Sigmoid colon (tissue), 7 donors: Measurements from ENCODE around the gene IL31. TPM values are rescaled to one million over a fixed set of nuclear protein-coding genes. Genes with fewer than 3 reads are reported as not detected.

Experiments
- DNase-seq: peaks from one replicate; pipeline ENCODE4 v3.0.0-alpha.2; 2019
- H3K27ac ChIP-seq, 4 donors: fragments of 200-600 bp; sonication (generic); one replicate each; pipeline ENCODE4 v1.5.1; 2016 to 2019; ENCODE audit warnings: mild to moderate bottlenecking in 1 of 4
- H3K27me3 ChIP-seq, 3 donors: fragments of 200-600 bp; sonication (generic); one replicate each; pipeline ENCODE4 v1.5.1; 2019; ENCODE audit warnings: mild to moderate bottlenecking in 1 of 3
- H3K36me3 ChIP-seq, 4 donors: fragments of 200-600 bp; sonication (generic); one replicate each; pipeline ENCODE4 v1.5.1; 2016 to 2019
- H3K4me1 ChIP-seq, 4 donors: fragments of 200-600 bp; sonication (generic); one replicate each; pipeline ENCODE4 v1.5.1; 2017 to 2019
- H3K4me3 ChIP-seq, 4 donors: fragments of 200-600 bp; sonication (generic); one replicate each; pipeline ENCODE4 v1.5.1; 2017 to 2019; ENCODE audit warnings: mild to moderate bottlenecking in 2 of 4, moderate library complexity in 1 of 4
- H3K9me3 ChIP-seq, 4 donors: fragments of 200-600 bp in 3 of 4; sonication (generic) in 3 of 4; one replicate each; pipeline versions ENCODE4 v1.5.1 to v1.6.1; 2013 to 2019
- EP300 ChIP-seq, 4 donors: sonication (generic); formaldehyde crosslinking; IDR thresholded peaks; one replicate each; pipeline ENCODE4 v1.6.1; 2017; ENCODE audit warnings: antibody characterized with exemption in 4 of 4
- POLR2A ChIP-seq, 2 donors: fragments of 450-650 bp; IDR thresholded peaks; one replicate each; pipeline ENCODE4 v1.6.1; 2016; ENCODE audit warnings: antibody characterized with exemption in 2 of 2, mild to moderate bottlenecking in 2 of 2, moderate library complexity in 2 of 2
- POLR2AphosphoS5 ChIP-seq, 4 donors: sonication (generic); formaldehyde crosslinking; IDR thresholded peaks; one replicate each; pipeline ENCODE4 v1.6.1; 2017; ENCODE audit warnings: antibody characterized with exemption in 4 of 4
- WGBS, 2 donors: extraction: QIAGEN DNeasy Blood & Tissue Kit; methylation state at CpG; one replicate each; pipeline ENCODE4 v1.1.7; 2013; 5-methylcytosine and 5-hydroxymethylcytosine counted together
- intact Hi-C: fragments of 100-400 bp; cut with DNase I; formaldehyde crosslinking; loops from one replicate; pipeline ENCODE4 v1.15.1; 2023
- polyA plus RNA-seq, 3 donors: library from polyadenylated mRNA; stranded (reverse); fragments of 200-250 nt; gene quantifications; one replicate each; pipeline ENCODE4 v1.2.3, GENCODE V29; 2013
- total RNA-seq, 4 donors: library from RNA; depleted of rRNA; stranded (reverse); fragments of >200 nt; gene quantifications; one replicate each; pipeline ENCODE4 v1.1.0, GENCODE V29; 2016
- TF ChIP-seq, protein P1 (sequence below), 4 experiments: fragments of 450-650 bp in 3 of 4; fragments of 200-600 bp in 1 of 4; IDR thresholded peaks; one replicate each; pipeline ENCODE4 v1.5.1; 2016 to 2019; ENCODE audit warnings: antibody characterized with exemption in 4 of 4, mild to moderate bottlenecking in 3 of 4, moderate library complexity in 2 of 4
- donor health status: healthy with polysubstance abuse.
- donor health status: Bipolar disorder and iron deficiency.
- donor health status: healthy.

IL31 gene
- total and polyA plus RNA-seq, 7 donors: not detected

DNA sequence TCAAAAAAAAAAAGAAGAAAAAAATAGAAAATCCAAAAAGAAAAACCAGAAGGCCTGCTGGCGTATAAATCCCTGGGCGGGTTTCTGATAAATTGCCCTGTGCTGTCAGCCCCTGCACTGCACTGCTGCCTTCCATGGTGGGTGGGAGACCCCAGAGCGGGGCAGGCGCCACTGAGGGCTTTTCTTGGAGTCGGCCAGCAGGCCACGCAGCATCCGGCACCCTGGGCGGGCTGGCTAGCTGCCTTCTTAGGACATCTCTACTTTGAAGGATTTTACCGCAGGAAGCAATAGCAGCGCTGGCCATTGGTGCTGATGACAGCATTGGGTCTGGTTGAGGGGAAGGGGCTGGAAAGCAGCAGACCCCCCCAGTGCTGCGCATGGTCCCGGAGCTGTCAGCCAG, 29.1 kb downstream of the IL31 start:
- intact Hi-C loops: no loop called here
- WGBS, 2 donors: 96 to 97% methylated on average over 12 of the region's 12 CpGs
- Histone ChIP-seq H3K27ac (no peak overlapping the region), H3K4me3 (no peak overlapping the region), H3K36me3 (peaks cover 36 to 43% (median 40%) of the 10 kb centered on the region in 4 donors), H3K27me3 (no peaks in the 10 kb centered on the region), H3K9me3 (no peaks in the 10 kb centered on the region), H3K4me1 (peaks cover 0 to 12% (median 9%) of the 10 kb centered on the region in 4 donors)
- no peak for DNase-seq
- TF ChIP-seq EP300 (IDR thresholded peaks at IDR 0.05): no peak
- TF ChIP-seq POLR2A (IDR thresholded peaks at IDR 0.05): no peak
- TF ChIP-seq, protein P1, sequence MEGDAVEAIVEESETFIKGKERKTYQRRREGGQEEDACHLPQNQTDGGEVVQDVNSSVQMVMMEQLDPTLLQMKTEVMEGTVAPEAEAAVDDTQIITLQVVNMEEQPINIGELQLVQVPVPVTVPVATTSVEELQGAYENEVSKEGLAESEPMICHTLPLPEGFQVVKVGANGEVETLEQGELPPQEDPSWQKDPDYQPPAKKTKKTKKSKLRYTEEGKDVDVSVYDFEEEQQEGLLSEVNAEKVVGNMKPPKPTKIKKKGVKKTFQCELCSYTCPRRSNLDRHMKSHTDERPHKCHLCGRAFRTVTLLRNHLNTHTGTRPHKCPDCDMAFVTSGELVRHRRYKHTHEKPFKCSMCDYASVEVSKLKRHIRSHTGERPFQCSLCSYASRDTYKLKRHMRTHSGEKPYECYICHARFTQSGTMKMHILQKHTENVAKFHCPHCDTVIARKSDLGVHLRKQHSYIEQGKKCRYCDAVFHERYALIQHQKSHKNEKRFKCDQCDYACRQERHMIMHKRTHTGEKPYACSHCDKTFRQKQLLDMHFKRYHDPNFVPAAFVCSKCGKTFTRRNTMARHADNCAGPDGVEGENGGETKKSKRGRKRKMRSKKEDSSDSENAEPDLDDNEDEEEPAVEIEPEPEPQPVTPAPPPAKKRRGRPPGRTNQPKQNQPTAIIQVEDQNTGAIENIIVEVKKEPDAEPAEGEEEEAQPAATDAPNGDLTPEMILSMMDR (IDR thresholded peaks at IDR 0.05): no peak
- no peak for TF ChIP-seq POLR2AphosphoS5 (IDR thresholded peaks at IDR 0.05)

DNA sequence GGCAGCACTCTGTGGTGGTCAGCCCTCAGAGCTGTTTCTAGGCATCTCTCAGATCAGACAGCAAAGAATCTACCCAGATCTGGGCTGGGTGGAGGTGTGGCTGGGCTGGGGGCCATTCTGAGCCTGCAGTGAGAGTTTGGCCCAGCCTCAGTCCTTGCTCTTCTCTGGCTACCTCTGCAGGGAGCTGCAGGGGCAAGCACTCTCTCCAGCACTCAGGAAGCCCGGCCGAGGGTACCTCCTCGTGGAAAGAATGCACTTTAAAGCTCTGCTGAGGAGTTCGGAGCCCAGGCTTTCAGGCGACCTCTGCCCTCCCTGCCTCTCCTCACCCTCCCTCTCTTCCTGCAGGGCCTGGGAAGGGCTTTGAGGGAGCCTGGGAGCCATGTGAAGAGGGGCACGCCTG, 31.2 kb downstream of the IL31 start:
- no peak for DNase-seq
- intact Hi-C loops: no loop called here
- H3K9me3 ChIP-seq: no peaks in the 10 kb centered on the region
- H3K4me1 ChIP-seq: no peaks in the 10 kb centered on the region
- WGBS, 2 donors: 52 to 69% methylated on average over 6 of the region's 6 CpGs
- H3K4me3 ChIP-seq: no peak overlapping the region
- no peaks in the 10 kb centered on the region for H3K27me3 ChIP-seq
- H3K36me3 ChIP-seq: peaks cover 52 to 62% (median 56%) of the 10 kb centered on the region in 4 donors
- TF ChIP-seq, protein P1 (IDR thresholded peaks at IDR 0.05): no peak
- TF ChIP-seq POLR2AphosphoS5 (IDR thresholded peaks at IDR 0.05) (no peak), POLR2A (IDR thresholded peaks at IDR 0.05) (no peak), EP300 (IDR thresholded peaks at IDR 0.05) (no peak)
- H3K27ac ChIP-seq: no peak overlapping the region

DNA sequence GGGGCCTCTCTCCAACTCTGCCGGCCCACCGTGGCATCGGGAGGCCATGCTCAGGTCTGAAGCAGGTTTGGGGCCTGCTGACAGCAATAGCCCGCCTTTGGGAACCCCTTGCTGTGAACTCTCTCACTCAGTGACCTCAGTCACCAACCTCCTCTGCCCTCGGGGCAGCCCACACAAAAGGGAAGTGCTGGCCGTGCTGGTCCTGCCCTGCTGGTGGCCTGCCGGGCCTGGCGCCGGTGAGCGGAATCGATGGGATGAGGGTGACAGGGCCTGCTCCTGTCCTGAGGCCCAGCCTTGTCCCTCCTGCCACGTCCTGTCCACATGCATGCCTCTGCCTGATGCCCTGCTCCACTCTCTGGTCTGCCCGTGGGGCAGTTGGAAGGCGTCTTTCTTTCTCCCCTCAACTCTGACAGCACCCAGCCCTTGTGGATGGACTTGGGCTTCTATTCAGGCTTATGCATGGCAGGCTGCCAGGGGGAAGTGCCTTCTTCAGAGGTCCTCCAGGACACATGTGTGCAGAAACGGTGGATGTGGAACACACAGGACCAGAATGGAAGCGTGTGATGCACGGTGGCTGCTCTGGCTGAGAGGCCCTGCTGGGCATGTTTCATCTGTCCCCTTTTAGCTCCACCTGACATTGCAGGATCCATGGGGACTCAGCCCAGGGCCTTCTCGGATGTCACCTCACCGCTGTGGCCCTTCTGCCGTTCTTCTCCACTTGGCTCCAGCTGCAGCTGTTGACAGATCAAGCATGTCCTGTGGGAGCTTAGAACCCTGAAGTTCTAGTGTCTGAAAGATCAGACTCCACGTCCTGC, 31.9 kb downstream of the IL31 start:
- no peaks in the 10 kb centered on the region for H3K27me3 ChIP-seq
- TF ChIP-seq EP300 (IDR thresholded peaks at IDR 0.05): no peak
- TF ChIP-seq, protein P1 (IDR thresholded peaks at IDR 0.05): no peak
- no peak for TF ChIP-seq POLR2AphosphoS5 (IDR thresholded peaks at IDR 0.05)
- TF ChIP-seq POLR2A (IDR thresholded peaks at IDR 0.05): no peak
- peaks cover 52 to 69% (median 58%) of the 10 kb centered on the region in 4 donors for H3K36me3 ChIP-seq
- no peak overlapping the region for H3K4me3 ChIP-seq
- WGBS, 2 donors: 77 to 88% methylated on average over 21 of the region's 21 CpGs
- no peaks in the 10 kb centered on the region for H3K4me1 ChIP-seq
- no peak overlapping the region for H3K27ac ChIP-seq
- DNase-seq: no peak
- H3K9me3 ChIP-seq: no peaks in the 10 kb centered on the region
- intact Hi-C loops: no loop called here

GRCh38 chr12:122140467-122141257, 33.4 kb downstream of the IL31 start:
- WGBS, 2 donors: 81 to 89% methylated on average over 19 of the region's 19 CpGs
- H3K4me1 ChIP-seq: no peaks in the 10 kb centered on the region
- DNase-seq: no peak
- no peak overlapping the region for H3K4me3 ChIP-seq
- intact Hi-C loops: loop anchor here (1.0 kb wide), 1 partner anchor 15 kb away; no protein-coding TSS in a partner anchor
- no peaks in the 10 kb centered on the region for H3K9me3 ChIP-seq
- no peak overlapping the region for H3K27ac ChIP-seq
- H3K36me3 ChIP-seq: peaks cover 54 to 84% (median 62%) of the 10 kb centered on the region in 4 donors
- H3K27me3 ChIP-seq: no peaks in the 10 kb centered on the region
- TF ChIP-seq, protein P1 (IDR thresholded peaks at IDR 0.05): no peak
- TF ChIP-seq POLR2AphosphoS5 (IDR thresholded peaks at IDR 0.05): no peak
- no peak for TF ChIP-seq POLR2A (IDR thresholded peaks at IDR 0.05)
- no peak for TF ChIP-seq EP300 (IDR thresholded peaks at IDR 0.05)
